GM19043 (cell line): ENCODE data around the gene C7orf57.
"Not testable (repeated sequence)": the region's sequence is repeated elsewhere in the genome, so short reads cannot be mapped to it uniquely, and the experiment has no call there.

Experiments used
- ATAC-seq: cut with Tn5 transposase; IDR thresholded peaks from one replicate; pipeline ENCODE4 v1.9.1; 2021; ENCODE audit warnings: low read depth; ENCODE audit not compliant: unreplicated experiment

C7orf57 gene

GRCh38 chr7:48033922-48034321 is 1.4 kb upstream of the C7orf57 start:
- ATAC-seq, result no peak

DNA sequence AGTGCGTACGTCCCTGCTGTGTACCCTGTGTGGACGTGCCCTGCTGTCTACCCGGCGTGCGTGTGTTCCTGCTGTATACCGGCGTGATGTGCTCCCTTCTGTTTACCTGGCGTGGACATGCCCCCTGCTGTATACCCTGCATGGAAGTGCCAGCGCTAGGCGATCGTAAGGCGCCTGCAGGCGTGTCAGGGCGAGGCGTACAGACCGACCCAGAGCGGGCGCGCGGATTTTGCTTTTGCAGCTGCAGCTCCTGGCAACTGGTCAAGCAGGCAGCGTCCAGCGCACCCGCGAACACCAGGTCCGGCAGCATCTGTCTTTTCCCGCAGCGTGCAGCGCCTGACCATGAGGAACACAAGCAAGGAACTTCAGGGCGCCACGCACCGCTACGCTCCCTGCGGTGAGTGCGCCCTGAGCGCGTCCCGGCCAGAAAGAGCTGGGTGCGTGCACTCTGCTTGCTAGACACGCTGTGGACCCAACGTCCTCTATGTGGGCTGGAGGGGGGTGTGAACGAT is 680 bp downstream of the C7orf57 start:
- no peak for ATAC-seq

GRCh38 chr7:48038815-48039506 is 3.6 kb downstream of the C7orf57 start:
- ATAC-seq, result no peak

DNA sequence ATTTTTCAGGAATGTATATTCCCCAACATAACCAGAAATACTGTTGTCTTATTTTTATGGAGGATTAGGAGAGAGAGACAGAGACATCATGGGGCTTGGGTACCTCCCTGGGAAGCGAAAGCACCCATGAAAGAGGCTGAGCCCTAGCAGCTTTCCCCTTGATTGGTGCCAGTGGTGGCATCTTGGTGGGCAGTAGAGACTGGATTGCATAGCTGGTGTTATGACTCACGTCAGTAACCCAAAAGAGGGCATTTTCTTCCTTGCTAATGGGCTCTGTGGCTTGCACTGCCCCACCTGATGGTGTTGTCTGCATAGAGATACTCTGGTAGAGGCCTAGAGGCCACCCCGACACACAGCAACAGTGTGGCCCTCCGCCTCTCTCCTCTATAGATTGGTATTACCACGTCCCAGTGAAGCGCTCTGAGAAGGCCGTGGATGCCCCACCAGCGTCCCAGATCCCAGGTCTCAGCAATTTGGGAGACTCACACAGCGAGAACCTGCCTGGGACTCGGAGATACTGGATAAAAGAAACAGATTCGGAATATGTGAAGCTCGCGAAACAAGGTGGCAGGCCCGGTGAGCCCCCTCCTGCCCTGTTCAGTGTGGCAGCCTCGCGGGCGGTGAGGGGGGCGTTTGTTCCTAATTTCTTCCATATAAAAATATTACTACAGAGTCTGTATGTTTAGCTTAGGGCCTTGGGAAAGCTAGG is 5.8 kb downstream of the C7orf57 start:
- no peak for ATAC-seq

DNA sequence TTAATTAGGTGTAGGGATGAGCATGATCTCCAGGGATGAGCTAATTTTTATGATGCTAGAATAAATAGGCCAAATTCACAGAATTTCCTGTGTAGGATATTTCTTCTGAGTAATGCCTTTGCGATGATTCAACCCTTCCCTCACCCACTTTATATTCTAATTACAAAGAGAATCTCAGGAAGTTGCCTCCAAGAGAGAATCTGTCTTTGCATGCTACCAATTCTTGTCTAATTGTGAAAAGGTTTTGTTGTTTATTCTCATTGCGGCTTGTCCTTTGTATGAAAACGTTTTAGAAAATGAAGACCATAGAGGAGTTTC is 6.3 kb downstream of the C7orf57 start:
- no peak for ATAC-seq

- ATAC-seq, result no peak
These were observed 6.9 kb downstream of the C7orf57 start for GRCh38 chr7:48042216-48042615.

GRCh38 chr7:48042636-48043035 is 7.3 kb downstream of the C7orf57 start:
- no peak for ATAC-seq

DNA sequence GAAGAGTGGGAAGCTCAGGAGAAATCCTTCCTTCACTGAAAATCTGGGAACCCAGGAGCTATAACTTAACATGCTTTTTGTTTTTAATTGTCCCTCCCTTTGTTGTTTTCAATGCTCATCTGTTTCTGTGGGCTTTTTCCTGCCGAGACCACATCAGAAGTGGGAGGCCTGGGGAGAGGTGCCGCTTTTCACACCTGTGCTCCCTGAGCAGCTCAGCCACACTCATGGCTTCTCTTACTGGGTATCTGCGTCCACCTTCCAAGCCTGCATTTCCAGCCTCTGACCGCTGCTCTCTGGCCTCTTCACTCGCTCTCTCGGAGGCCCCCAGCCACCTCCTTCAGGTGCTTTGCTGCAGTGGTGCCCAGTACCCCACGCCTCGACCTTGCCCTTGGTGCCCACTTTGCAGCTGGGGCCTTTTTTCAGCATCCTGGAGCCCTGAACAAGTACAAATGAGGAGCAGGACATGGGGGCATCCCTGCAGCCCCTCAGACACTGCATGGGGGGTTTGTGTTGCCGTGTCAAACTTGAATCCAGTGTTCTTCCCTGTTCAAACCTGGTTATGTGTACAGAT is 9.9 kb downstream of the C7orf57 start:
- no peak for ATAC-seq

DNA sequence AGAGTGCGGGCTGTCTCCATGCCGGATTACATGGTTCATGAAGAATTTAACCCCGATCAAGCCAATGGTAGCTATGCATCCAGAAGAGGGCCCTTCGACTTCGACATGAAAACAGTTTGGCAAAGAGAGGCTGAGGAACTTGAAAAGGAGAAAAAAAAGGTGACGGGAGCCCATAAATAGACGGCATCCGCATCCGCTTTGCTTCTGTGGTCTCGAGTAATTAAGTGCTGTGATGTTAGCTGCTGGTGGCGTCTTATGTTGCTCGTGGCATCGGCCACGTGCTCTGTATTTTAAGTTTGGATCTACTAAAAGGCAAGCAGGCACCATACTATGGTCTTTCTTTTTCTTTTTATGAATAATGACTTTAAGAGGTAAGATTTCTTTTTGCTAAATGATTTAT is 11.1 kb downstream of the C7orf57 start:
- ATAC-seq, result no peak

GRCh38 chr7:48048113-48048512 is 12.8 kb downstream of the C7orf57 start:
- ATAC-seq, result no peak

GRCh38 chr7:48049850-48050249 is 14.5 kb downstream of the C7orf57 start:
- no peak for ATAC-seq

DNA sequence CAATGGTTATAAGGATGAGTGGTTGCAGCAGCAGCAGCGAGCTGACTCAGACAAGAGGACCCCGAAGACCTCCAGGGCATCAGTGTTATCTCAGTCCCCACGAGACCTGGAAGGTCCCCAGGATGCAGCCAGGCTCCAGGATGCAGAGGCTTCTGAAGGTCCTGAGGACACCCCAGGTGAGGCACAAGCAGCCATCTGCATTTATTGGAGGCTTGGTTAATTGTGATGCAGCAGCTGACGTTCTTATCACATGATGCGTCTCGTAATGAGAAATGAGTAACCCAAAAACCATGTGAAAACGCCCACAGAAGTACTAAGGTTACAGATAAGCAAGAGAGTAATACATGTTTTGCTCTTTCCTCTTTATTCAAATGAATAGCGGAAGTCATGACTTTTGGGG is 17.4 kb downstream of the C7orf57 start:
- no peak for ATAC-seq

DNA sequence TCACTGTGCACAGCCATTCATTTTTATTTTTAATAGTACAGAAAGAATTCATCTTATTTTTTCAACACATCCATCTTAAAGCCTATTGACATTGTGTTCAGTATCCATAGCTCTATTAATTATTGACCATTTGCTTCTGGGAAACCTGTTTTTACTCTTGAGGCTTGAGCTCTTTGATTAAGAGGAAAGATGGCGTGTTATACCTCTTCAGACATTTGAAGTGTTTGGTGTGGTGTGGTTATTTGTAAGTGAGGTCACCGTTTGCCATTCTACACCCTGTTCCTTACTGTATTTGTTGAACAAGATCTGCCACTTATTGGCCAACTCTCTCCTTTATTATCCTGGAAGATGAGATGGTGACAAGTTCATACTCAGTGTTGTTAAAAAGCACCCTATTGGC is 18.4 kb downstream of the C7orf57 start:
- ATAC-seq, result no peak

DNA sequence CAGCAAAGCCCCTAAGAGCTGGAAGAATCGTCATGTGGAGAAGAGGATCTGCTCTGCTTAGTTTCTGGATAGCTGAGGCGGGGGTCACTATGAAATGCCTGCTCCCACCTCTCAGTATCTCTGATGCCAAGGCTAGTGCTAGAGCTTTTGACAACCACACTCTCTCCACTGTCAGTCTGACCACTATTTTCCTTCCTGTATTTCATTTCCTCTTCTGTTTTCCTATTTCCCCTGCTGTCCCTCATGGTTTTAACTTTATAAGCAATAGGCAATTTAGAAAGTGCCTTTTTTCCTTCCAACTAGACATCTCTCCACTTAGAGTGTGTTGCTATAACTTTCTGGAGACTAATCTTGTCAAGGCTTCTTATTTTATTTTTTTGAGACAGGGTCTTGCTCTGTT is 23.6 kb downstream of the C7orf57 start:
- ATAC-seq, result no peak

DNA sequence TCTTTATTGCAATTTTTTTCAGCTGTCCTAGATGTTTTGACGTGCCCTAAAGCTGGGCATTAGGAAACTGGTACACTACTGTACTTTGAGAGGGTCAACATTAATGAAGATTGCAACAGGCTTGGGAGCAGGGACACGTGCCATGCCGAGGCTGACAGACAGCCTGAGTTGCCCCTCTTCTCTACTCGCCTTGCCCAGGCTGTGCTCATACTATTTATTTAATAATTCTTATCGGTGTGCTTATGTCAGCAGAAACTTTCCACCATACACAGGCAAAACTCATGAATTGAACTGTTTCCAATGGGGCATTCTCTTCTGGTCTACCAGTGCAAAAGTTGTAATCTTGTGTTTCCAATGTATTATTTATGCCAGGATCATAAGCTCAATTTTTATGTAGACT is 24.4 kb downstream of the C7orf57 start:
- no peak for ATAC-seq

DNA sequence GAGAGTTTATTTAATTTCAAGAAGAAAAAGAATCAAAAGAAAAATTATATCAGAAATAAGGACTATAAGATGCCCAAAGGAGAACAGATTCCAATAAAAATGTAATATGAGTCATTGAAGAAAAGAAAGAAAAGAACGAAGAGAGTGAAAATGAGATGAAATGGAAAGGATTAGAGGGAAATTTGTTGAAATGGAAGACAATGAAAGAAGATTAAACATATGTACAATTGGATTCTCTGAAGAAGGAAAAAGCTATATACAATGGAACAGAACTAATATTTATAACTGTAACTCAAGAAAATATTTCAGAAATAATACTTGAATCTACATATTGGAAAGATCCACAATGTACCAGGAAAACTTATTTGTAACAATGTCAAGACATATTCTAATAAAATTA is 28.6 kb downstream of the C7orf57 start:
- no peak for ATAC-seq

- ATAC-seq, result no peak
These were observed 32.1 kb downstream of the C7orf57 start for GRCh38 chr7:48067475-48067874.

DNA sequence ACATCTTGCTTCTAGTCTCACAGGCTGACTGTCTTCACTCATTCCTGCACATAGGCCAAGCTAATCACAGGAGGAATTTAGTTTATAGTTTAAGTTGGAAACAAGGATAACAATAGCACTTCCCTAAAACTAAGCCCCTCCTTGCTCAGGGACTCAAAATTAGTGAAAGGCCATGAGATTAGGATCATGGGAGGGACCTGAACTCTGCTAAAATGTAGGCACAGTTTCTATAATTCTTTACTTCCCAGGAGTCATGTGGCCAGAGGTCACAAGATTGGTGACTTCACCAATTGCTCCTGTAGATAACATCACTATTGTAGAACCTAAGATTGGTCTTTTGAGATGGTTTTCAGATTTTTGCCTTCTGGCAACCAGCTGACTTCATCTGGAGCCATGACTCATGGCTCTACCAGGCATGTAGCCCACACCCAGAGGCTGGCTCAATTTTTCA is 38.9 kb downstream of the C7orf57 start:
- ATAC-seq, result no peak

DNA sequence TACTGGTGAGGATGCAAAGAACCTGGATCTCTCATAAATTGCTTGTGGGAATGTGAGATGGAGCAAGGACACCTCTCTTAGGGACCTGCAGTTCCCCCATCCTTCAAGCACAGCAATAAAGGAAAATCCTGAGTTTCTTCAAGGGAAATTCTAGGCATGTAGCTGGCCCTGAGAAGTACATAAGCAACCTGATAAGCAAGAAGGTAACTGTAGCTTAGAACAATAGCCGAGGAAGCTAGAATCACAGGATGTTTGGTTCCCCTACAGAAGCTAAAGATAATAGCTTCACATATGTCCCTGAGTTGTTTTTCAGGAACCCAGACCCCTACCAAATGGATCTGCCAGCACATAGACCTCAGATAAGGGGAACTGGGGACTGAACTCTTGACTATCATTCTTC is 42.1 kb downstream of the C7orf57 start:
- ATAC-seq, result no peak

DNA sequence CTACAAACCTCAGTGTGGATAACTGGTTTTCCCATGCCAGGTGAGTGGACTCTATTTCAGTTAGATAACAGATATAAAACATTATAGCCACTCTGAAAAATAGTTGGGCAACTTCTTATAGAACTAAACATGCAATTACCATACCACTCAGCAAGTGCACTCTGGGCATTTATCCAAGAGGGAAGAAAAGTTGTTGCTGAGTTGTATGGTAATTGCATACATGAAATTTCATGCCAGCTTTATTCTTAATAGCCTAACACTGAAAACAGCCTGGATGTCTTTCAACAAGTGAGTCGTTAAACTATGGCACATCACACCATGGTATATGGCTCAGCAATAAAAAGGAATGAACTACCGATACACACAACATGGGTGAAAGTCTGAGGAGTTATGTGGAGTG is 43.1 kb downstream of the C7orf57 start:
- no peak for ATAC-seq

GRCh38 chr7:48082378-48082777 is 47.0 kb downstream of the C7orf57 start:
- ATAC-seq, result not testable (repeated sequence)
